NCI-H2029 treated with DMSO at 0.1 percent for 48 hours (cell line): ENCODE measurements around the gene SUN1.

Source experiments
- DNase-seq: peaks from one replicate; lab custom pipeline; 2025; lab: John Stamatoyannopoulos, UW

Gene SUN1

GRCh38 chr7:891291-891690 is 59.0 kb downstream of the SUN1 start:
- no peak for DNase-seq

GRCh38 chr7:891805-892204 is 59.5 kb downstream of the SUN1 start:
- DNase-seq, result no peak

DNA sequence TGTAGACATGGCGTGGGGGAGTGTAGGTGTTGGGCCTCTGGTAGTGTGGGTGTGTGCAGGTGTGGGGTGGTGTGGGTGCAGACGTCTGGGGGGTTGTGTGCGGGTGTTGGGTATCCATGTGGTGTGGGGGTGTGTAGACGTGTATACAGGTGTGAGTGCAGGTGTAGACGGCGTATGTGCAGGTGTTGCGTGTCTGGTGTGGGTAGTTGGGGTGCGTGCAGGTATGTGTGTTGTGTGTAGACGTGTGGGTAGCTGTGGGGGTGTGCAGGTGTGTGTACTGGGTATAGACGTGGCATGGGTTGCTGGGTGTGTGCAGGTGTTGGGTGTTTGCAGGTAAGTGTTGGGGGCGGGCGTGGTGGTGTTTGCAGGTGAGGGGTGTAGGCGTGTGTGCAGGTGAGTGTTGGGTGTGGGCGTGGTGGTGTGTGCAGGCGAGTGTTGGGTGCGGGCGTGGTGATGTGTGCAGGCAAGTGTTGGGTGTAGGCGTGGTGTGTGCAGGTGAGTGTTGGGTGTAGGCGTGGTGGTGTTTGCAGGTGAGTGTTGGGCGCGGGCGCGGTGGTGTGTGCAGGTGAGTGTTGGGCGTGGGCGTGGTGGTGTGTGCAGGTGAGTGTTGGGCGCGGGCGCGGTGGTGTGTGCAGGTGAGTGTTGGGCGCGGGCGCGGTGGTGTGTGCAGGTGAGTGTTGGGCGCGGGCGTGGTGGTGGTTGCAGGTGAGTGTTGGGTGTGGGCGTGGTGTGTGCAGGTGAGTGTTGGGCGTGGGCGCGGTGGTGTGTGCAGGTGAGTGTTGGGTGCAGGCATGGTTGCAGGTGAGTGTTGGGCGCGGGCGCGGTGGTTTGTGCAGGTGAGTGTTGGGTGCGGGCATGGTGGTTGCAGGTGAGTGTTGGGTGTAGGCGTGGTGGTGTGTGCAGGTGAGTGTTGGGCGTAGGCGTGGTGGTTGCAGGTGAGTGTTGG is 60.6 kb downstream of the SUN1 start:
- DNase-seq, result no peak

DNA sequence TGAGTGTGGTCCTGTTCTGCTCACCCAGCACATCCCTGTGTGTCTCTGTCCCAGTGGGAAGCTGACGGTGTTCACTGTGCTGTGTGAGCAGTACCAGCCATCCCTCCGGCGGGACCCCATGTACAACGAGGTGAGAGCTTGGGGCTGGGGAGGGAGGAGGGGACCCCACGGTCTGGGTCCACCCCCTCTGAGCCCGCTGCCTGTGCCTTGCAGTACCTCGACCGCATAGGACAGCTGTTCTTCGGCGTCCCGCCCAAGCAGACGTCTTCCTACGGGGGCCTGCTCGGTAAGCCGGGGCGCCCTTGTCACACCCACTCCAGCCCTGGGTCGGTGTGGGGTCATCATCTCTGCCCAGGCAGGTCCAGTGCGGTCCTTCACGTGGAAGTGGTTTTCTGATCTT is 61.4 kb downstream of the SUN1 start:
- DNase-seq, result no peak

DNA sequence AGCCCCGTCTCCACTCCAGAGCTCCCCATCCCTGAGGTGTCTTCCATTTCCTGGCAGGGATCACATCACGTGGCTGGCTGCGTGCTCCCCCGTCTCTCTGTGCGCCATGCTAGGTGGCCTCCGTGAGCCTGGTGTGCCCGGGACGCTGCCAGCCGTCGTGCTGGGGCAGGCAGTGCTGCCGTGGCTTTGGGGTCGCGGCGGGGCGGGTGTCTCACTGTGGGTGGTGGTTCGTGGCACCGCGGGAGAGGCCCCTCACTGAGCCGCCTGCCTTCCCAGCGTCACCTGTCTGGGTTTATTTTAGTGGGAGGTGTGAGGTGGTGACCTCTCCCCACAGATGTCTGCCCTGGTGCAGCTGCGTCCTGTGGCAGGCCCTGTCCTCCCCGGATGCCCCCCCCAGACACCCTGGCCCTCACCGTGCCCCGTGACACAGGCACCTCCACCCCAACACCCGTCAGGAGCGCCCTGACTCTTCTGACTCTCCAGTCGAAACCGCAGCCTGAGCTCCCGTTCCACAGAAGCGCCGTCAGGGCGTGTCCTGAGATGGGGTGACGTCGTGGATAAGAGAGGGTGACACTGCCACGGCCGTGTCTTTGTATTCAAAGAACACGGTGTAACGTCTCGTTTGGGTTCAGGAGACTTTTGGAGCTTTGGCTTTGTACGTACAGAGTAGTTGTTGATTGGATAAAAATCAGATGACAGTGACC is 62.0 kb downstream of the SUN1 start:
- no peak for DNase-seq

DNA sequence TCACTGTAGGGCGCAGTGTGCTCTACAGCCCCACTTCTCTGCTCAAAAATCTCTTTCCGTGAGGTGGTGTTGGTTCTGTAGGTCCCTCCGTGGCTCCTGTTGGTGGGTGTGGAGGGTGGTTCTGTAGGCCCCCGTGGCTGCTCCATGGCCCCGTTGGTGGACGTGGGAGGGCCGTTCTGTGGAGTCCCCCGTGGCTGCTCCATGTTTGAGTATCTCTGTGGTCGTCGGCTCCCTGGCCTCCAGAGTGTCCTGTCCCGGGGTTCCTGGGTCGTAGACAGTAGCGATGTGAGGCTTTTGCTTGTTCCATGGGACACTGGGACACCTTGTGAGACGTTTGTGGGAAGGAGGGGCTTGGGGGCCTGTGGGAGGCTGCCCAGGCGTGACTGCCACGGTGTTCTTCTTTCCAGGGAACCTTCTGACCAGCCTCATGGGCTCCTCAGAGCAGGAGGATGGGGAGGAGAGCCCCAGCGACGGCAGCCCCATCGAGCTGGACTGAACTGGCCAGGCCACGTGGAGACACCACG is 62.7 kb downstream of the SUN1 start:
- DNase-seq, result no peak

GRCh38 chr7:895451-896052 is 63.3 kb downstream of the SUN1 start:
- no peak for DNase-seq

DNA sequence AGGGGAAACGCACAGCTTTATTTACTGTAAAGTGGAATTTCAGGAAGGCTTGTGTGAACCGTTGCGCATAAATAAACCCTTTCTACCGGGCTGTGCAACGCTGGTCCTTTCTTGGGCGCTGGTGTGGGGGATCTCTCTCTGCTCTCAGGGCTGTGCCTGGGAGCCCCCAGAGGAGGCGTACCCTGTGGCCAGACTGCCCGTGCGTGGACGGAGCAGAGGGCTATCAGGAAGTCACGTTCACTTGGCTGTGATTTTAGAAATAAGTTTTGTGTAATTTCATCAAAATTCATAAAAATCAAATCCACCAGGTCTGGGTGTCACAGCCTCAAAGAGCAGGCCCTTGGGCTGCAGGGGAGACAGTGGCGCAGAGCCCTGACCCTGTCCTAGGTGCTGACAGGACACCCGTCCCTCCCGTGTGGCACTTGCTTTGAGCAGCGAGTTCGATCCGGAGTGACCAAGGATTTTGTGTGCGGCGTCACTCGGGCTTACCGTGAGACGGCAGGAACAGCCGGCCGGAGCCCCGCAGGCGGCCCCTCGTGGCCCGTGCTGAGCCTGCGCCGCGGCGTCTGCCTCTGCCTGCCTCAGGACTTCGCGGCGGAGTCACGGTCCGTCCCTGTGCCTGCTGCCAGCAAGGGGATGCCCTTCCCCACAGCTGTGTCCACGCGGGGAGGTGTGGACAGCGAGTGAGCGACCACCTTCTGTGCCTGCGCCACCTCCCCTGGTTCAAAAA is 64.2 kb downstream of the SUN1 start:
- DNase-seq, result no peak

- DNase-seq, result no peak
Measured at GRCh38 chr7:897086-897485, 64.8 kb downstream of the SUN1 start.

- DNase-seq, result no peak
Measured at GRCh38 chr7:897771-898376, 65.6 kb downstream of the SUN1 start.

GRCh38 chr7:898460-898854 is 66.2 kb downstream of the SUN1 start:
- DNase-seq, result no peak

GRCh38 chr7:898855-899681 is 66.8 kb downstream of the SUN1 start:
- no peak for DNase-seq

GRCh38 chr7:899806-900205 is 67.5 kb downstream of the SUN1 start:
- DNase-seq, result no peak

GRCh38 chr7:900331-901040 is 68.2 kb downstream of the SUN1 start:
- no peak for DNase-seq

DNA sequence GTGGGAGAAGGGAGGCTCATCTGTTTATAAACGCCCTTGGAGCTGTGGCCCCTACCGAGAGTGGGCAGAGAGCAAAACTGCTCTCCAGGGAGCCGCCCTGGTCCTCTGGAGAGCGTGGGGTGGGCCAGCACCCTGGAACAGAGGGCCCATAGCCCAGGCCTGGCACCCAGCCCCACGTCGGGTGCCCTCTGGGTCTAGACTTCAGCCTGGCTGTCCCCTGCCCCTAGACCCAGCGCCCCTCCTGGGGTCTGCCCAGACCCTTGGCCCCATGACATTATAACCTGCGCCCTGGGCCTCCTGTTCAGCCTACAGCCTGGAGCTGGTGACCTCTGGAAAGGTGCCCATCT is 68.7 kb downstream of the SUN1 start:
- no peak for DNase-seq

- DNase-seq, result peak; percentile 65
Measured at GRCh38 chr7:901388-902154, 69.3 kb downstream of the SUN1 start.

GRCh38 chr7:902996-903395 is 70.7 kb downstream of the SUN1 start:
- DNase-seq, result no peak

DNA sequence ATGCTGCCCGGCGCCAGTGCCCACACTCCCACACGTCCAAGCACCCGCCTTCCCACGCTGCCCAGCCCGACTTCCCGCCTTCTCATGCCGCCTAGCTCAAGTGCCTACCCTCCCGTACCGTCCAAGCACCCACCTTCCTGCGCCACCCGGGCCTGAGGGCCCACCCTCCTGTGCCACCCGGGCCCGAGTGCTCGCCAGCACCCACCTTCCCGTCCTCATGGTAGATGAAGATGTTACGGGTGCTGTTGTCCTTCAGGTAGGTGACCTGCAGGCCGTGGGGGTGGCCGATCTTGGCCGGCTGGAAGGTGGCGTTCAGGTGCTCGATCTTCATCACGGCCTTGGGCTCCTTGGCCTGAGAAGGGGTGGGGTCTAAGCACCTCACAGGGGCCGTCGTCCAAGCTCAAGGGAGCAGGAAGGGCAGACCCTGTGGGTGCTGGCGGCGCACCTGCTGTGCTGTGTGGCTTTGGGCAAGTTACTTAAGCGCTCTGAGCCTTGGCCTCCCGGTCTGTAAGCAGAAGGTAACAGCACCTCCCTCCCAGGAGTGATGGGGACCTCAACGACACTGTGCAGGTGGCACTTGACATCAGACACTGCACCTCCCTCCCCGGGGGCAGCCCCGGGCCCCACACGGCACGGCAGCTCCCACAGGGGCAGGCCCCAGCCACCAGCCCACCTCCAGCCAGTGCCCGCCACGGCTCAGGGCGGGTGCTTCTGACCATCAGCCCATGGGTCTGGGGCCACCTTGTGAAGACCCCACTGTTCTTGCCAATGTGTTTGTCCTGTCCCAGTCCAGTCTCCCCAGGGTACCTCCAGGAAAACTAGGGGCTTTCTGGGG is 71.9 kb downstream of the SUN1 start:
- no peak for DNase-seq
